HCT116 (cell line): ENCODE measurements around the gene TAF4. TPM values are rescaled to one million over a fixed set of nuclear protein-coding genes. Genes with fewer than 3 reads are reported as not detected.

Source experiments
- ATAC-seq: fragments of 200-7000 bp; cut with Tn5 transposase; 2 replicates; pipeline ENCODE4 v1.9.1; 2020; ENCODE audit warnings: mild to moderate bottlenecking, moderate library complexity
- BruUV-seq: library from RNA; stranded (reverse); fragments of 400-500 nt; replicated peaks from 2 replicates; lab custom pipeline; 2021; lab: Mats Ljungman, UMichigan
- CTCF ChIA-PET: fragments of 300-600 bp; sonication (Branson Sonifier 250); formaldehyde crosslinking; loops from one replicate; lab custom pipeline; 2021; ENCODE audit warnings: antibody characterized with exemption; lab: Charles Lee
- POLR2A ChIA-PET: fragments of 300-600, 350-600 bp; sonication (Branson Sonifier 250); formaldehyde crosslinking; loops from one replicate; lab custom pipeline; 2021; ENCODE audit warnings: antibody characterized with exemption; lab: Charles Lee
- RAD21 ChIA-PET, 2 experiments: fragments of 300-600 bp; sonication (Branson Sonifier 250); formaldehyde crosslinking; loops; one replicate each; lab custom pipeline; 2023; ENCODE audit warnings: low total read pairs in 2 of 2; ENCODE audit not compliant: uncharacterized antibody in 2 of 2, unreplicated experiment in 2 of 2, low non-redundant PET in 1 of 2; lab: Charles Lee
- DNase-seq: peaks from one replicate; pipeline ENCODE4 v3.0.0-alpha.2; 2010; ENCODE audit warnings: low read depth, low spot score
- H2AFZ ChIP-seq: fragments of 200-600 bp; shearing (Covaris generic), sonication (generic); 2 replicates; pipeline ENCODE4 v1.6.1; 2017; ENCODE audit warnings: low read depth, mixed run types, mixed read lengths, antibody characterized with exemption, low read length; ENCODE audit not compliant: poor library complexity, severe bottlenecking
- H3K27ac ChIP-seq: 2 replicates; pipeline ENCODE4 v1.5.1; 2012; ENCODE audit warnings: low read depth, low read length
- H3K27me3 ChIP-seq: fragments of 200-600 bp; sonication (generic); 2 replicates; pipeline ENCODE4 v1.6.1; 2016; ENCODE audit warnings: mixed run types, low read length, mixed read lengths; ENCODE audit not compliant: insufficient read depth
- H3K36me3 ChIP-seq, 2 experiments: fragments of 200-500 bp in 1 of 2; fragments of 200-600 bp in 1 of 2; sonication (Bioruptor generic) in 1 of 2; sonication (generic) in 1 of 2; 2 replicates each; pipeline versions ENCODE4 v1.5.1 to v1.6.1; 2014 to 2016; ENCODE audit warnings: low read length in 2 of 2, inconsistent platforms in 1 of 2, mixed read lengths in 1 of 2, mixed run types in 1 of 2; ENCODE audit not compliant: insufficient read depth in 2 of 2, control insufficient read depth in 1 of 2
- H3K4me1 ChIP-seq, 2 experiments: fragments of 200-600 bp in 1 of 2; sonication (generic) in 1 of 2; 2 replicates each; pipeline versions ENCODE4 v1.5.1 to v1.6.1; 2012 to 2017; ENCODE audit warnings: low read length in 2 of 2, inconsistent platforms in 1 of 2, mild to moderate bottlenecking in 1 of 2, mixed read lengths in 1 of 2, mixed run types in 1 of 2, moderate library complexity in 1 of 2; ENCODE audit not compliant: insufficient read depth in 2 of 2, control insufficient read depth in 1 of 2
- H3K4me2 ChIP-seq: fragments of 200-600 bp; sonication (generic); 2 replicates; pipeline ENCODE4 v1.6.1; 2017; ENCODE audit warnings: mixed run types, low read length, mixed read lengths
- H3K4me3 ChIP-seq, 2 experiments: fragments of 200-600 bp in 1 of 2; sonication (generic) in 1 of 2; replicated peaks in 1 of 2; 2 replicates each; pipeline ENCODE4 v1.5.1; 2011 to 2016; ENCODE audit warnings: low read length in 2 of 2, control low read depth in 1 of 2, low read depth in 1 of 2, mild to moderate bottlenecking in 1 of 2, mixed read lengths in 1 of 2, mixed run types in 1 of 2
- H3K79me2 ChIP-seq: fragments of 200-600 bp; sonication (generic); 2 replicates; pipeline ENCODE4 v1.6.1; 2017; ENCODE audit warnings: mild to moderate bottlenecking, mixed run types, low read length, moderate library complexity, mixed read lengths; ENCODE audit not compliant: insufficient read depth
- H3K9ac ChIP-seq: fragments of 200-600 bp; sonication (generic); 2 replicates; pipeline ENCODE4 v1.6.1; 2016; ENCODE audit warnings: low read length, mixed read lengths
- H3K9me2 ChIP-seq: fragments of 200-600 bp; sonication (generic), shearing (Covaris generic); 2 replicates; pipeline ENCODE4 v1.6.1; 2017; ENCODE audit warnings: mixed run types, mild to moderate bottlenecking, moderate library complexity; ENCODE audit not compliant: insufficient read depth
- H3K9me3 ChIP-seq, 2 experiments: fragments of 200-500 bp in 1 of 2; fragments of 200-600 bp in 1 of 2; sonication (Bioruptor generic) in 1 of 2; sonication (generic) in 1 of 2; 2 replicates each; pipeline ENCODE4 v1.6.1; 2014 to 2017; ENCODE audit warnings: low read length in 2 of 2, mixed read lengths in 2 of 2, inconsistent platforms in 1 of 2, low read depth in 1 of 2, mild to moderate bottlenecking in 1 of 2, mixed run types in 1 of 2, moderate library complexity in 1 of 2; ENCODE audit not compliant: control insufficient read depth in 1 of 2, insufficient read depth in 1 of 2
- H4K20me1 ChIP-seq: fragments of 200-600 bp; sonication (generic), shearing (Covaris generic); 2 replicates; pipeline ENCODE4 v1.6.1; 2017; ENCODE audit warnings: mixed run types, mild to moderate bottlenecking, moderate library complexity; ENCODE audit not compliant: insufficient read depth
- ATF3 ChIP-seq: IDR thresholded peaks from 2 replicates; pipeline ENCODE4 v1.6.1; 2012
- CBX3 ChIP-seq: IDR thresholded peaks from 2 replicates; pipeline ENCODE4 v1.6.1; 2012; ENCODE audit warnings: low read depth
- CEBPB ChIP-seq: IDR thresholded peaks from 2 replicates; pipeline ENCODE4 v1.6.1; 2012; ENCODE audit warnings: low read depth
- CTCF ChIP-seq, 3 experiments: fragments of 200-600 bp in 1 of 3; sonication (generic) in 1 of 3; IDR thresholded peaks in 2 of 3; conservative IDR thresholded peaks in 1 of 3; 2 replicates each; pipeline ENCODE4 v1.5.1; 2012 to 2017; ENCODE audit warnings: low read depth in 2 of 3, low read length in 2 of 3, antibody characterized with exemption in 1 of 3, borderline replicate concordance in 1 of 3, control low read depth in 1 of 3, mild to moderate bottlenecking in 1 of 3, mixed read lengths in 1 of 3, mixed run types in 1 of 3, moderate library complexity in 1 of 3; ENCODE audit not compliant: insufficient read depth in 1 of 3
- EZH2 ChIP-seq: fragments of 200-600 bp; sonication (generic); IDR thresholded peaks from 2 replicates; pipeline ENCODE4 v1.6.1; 2017; ENCODE audit warnings: antibody characterized with exemption, mixed run types
- FOSL1 ChIP-seq: IDR thresholded peaks from 2 replicates; pipeline ENCODE4 v1.6.1; 2012; ENCODE audit warnings: low read depth
- JUND ChIP-seq: IDR thresholded peaks from 2 replicates; pipeline ENCODE4 v1.6.1; 2012
- MAX ChIP-seq: IDR thresholded peaks from 2 replicates; pipeline ENCODE4 v1.6.1; 2012
- POLR2AphosphoS5 ChIP-seq: IDR thresholded peaks from 2 replicates; pipeline ENCODE4 v1.6.1; 2011; ENCODE audit warnings: mild to moderate bottlenecking, low read depth, low read length, moderate library complexity
- RAD21 ChIP-seq: IDR thresholded peaks from 2 replicates; pipeline ENCODE4 v1.6.1; 2012; ENCODE audit warnings: low read depth, mild to moderate bottlenecking
- REST ChIP-seq: IDR thresholded peaks from 2 replicates; pipeline ENCODE4 v1.6.1; 2012; ENCODE audit warnings: low read depth
- SIN3A ChIP-seq: IDR thresholded peaks from 2 replicates; pipeline ENCODE4 v1.6.1; 2012; ENCODE audit warnings: low read depth
- SP1 ChIP-seq: IDR thresholded peaks from 2 replicates; pipeline ENCODE4 v1.6.1; 2012; ENCODE audit warnings: low read depth
- TCF7L2 ChIP-seq: IDR thresholded peaks from 2 replicates; pipeline ENCODE4 v1.7.0; 2011; ENCODE audit warnings: borderline replicate concordance, inconsistent platforms; ENCODE audit not compliant: insufficient read depth, insufficient read length; ENCODE audit errors: extremely low read depth
- YY1 ChIP-seq: IDR thresholded peaks from 2 replicates; pipeline ENCODE4 v1.6.1; 2011; ENCODE audit warnings: low read length, low read depth, moderate library complexity, mild to moderate bottlenecking; ENCODE audit not compliant: insufficient replicate concordance; ENCODE audit errors: extremely low read depth
- ZBTB33 ChIP-seq: IDR thresholded peaks from 2 replicates; pipeline ENCODE4 v1.6.1; 2011; ENCODE audit warnings: mild to moderate bottlenecking, low read length, moderate library complexity; ENCODE audit not compliant: insufficient replicate concordance; ENCODE audit errors: extremely low read depth
- ZFX ChIP-seq: fragments of 450-650 bp; IDR thresholded peaks from 2 replicates; pipeline ENCODE4 v1.6.1; 2017
- intact Hi-C: fragments of 100-400 bp; cut with micrococcal nuclease; formaldehyde crosslinking; loops from 2 replicates; pipeline ENCODE4 v1.10.0; 2022
- total RNA-seq: library from RNA; stranded (reverse); gene quantifications from one replicate; pipeline ENCODE4 v1.2.1, GENCODE V29; 2021; ENCODE audit not compliant: unreplicated experiment

TAF4 gene
- total RNA-seq, 1 experiment from 2014 or later, result 26.8 TPM

GRCh38 chr20:62096421-62097380 lies 31.0 kb upstream of the TAF4 start:
- Histone ChIP-seq H3K79me2 (no peaks in the 10 kb centered on the region), H2AFZ (no peak overlapping the region), H3K4me2 (no peak overlapping the region), H3K9ac (no peak overlapping the region), H3K9me3 (no peaks in the 10 kb centered on the region), H3K36me3 (no peaks in the 10 kb centered on the region), H3K27ac (no peak overlapping the region), H3K4me1 (peaks cover 0 to 7% of the 10 kb centered on the region in 2 experiments; a peak in 2 of 4 replicates), H4K20me1 (no peaks in the 10 kb centered on the region), H3K4me3 (no peak overlapping the region), H3K9me2 (no peaks in the 10 kb centered on the region), H3K27me3 (no peaks in the 10 kb centered on the region)
- ChIA-PET RAD21 (no interaction called here), CTCF (no interaction called here), POLR2A (no interaction called here)
- no TSS peak for BruUV-seq
- intact Hi-C loops, result no loop called here
- TF ChIP-seq TCF7L2 (no peak), CEBPB (no peak), SIN3A (no peak), REST (no peak), CTCF (IDR thresholded peaks at IDR 0.05 in 2 of 3, conservative IDR thresholded peaks at IDR 0.05 in 1 of 3; ENCODE audit: borderline replicate concordance in 1 of 3, insufficient read depth in 1 of 3, low read depth in 2 of 3, low read length in 2 of 3) (no peak), SP1 (no peak), JUND (no peak), RAD21 (no peak), POLR2AphosphoS5 (no peak), ZFX (no peak), ATF3 (no peak), EZH2 (no peak), CBX3 (no peak), MAX (no peak), ZBTB33 (no peak), FOSL1 (no peak), YY1 (no peak)
- DNase-seq (no peak), ATAC-seq (no peak)
